Mononuclear cell (primary cell): ENCODE results near the gene NAT16. TPM values are rescaled to one million over a fixed set of nuclear protein-coding genes. Genes with fewer than 3 reads are reported as not detected.
"Not testable (repeated sequence)": the region's sequence is repeated elsewhere in the genome, so short reads cannot be mapped to it uniquely, and the experiment has no call there.

Source experiments
- H3K27me3 ChIP-seq: 2 replicates; pipeline ENCODE4 v1.6.0; 2011; ENCODE audit warnings: low read length, control low read depth; ENCODE audit not compliant: insufficient read depth
- H3K4me1 ChIP-seq: 2 replicates; pipeline ENCODE4 v1.5.1; 2011; ENCODE audit warnings: mild to moderate bottlenecking, low read length, control low read depth; ENCODE audit not compliant: insufficient read depth
- H3K4me3 ChIP-seq: 2 replicates; pipeline ENCODE4 v1.5.1; 2011; ENCODE audit warnings: mild to moderate bottlenecking, low read length, moderate library complexity
- H3K9me3 ChIP-seq: 2 replicates; pipeline ENCODE4 v1.5.1; 2011; ENCODE audit warnings: low read depth, mild to moderate bottlenecking, control low read depth, low read length
- total RNA-seq: library from RNA; depleted of rRNA; stranded (reverse); fragments of >200 nt; gene quantifications from one replicate; pipeline ENCODE4 v1.2.3, GENCODE V29; 2012

The NAT16 gene
- total RNA-seq, 1 donor = not detected

DNA sequence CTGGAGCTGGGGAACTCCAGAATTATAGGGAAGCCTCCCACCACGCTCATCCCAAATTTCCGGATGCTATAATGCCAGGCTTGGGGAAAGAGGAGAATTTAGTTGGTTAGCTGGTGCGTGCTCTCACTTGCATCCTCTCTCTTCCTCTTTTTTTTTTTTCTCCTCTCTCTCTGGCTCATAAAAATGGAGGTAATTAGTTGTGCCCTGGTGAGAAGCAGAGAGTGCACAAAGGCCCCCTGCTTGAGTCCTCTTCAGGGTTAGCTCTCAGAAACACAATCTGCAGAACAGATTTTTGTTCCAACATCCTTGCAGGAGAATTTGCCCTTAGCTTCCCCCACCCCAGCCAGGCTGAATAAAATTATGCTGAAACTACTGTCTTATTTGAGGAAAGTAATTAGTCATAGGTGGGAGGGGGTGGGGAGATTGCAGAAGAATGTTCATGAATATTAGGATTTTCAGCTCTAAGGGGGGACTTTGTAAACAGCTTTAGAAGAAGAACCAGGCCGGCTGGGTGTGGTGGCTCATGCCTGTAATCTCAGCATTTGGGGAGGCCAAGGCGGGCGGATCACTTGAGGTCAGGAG, 45.6 kb downstream of the NAT16 start:
- Histone ChIP-seq H3K27me3 (no peaks in the 10 kb centered on the region), H3K9me3 (no peaks in the 10 kb centered on the region), H3K4me3 (no peak overlapping the region), H3K4me1 (peaks cover 27% of the 10 kb centered on the region)

DNA sequence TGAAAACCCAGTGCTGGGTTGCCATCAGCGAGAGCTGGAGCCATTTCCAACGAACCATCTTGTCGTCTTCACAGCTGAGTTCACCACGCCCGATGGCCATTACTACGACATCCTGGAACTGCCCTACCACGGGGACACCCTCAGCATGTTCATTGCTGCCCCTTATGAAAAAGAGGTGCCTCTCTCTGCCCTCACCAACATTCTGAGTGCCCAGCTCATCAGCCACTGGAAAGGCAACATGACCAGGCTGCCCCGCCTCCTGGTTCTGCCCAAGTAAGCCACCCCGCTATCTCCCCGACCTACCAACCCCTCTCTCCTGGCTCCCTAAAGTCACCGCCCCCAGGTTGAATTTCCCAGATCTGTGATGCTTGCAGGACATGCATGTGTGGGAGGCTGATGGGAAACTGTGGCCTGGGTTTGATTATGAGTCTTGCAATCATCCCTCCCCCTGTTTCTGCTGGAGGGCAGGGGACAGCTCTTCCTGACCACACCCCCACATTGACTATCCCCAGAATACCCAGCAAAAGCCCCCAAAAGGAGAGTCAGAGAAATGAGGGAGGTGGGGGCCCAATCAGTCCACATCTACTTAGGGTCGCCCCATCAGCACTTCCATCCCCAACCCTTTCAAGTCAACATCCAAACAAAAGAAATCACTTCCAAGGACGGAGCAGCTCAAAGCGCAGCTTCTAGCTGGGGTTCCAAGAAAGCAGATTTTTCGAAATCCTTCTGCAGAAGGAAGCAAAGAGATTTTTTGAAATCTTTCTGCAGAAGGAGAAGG, 46.3 kb downstream of the NAT16 start:
- Histone ChIP-seq H3K4me3 (no peak overlapping the region), H3K4me1 (peaks cover 24% of the 10 kb centered on the region), H3K27me3 (no peaks in the 10 kb centered on the region), H3K9me3 (no peaks in the 10 kb centered on the region)

DNA sequence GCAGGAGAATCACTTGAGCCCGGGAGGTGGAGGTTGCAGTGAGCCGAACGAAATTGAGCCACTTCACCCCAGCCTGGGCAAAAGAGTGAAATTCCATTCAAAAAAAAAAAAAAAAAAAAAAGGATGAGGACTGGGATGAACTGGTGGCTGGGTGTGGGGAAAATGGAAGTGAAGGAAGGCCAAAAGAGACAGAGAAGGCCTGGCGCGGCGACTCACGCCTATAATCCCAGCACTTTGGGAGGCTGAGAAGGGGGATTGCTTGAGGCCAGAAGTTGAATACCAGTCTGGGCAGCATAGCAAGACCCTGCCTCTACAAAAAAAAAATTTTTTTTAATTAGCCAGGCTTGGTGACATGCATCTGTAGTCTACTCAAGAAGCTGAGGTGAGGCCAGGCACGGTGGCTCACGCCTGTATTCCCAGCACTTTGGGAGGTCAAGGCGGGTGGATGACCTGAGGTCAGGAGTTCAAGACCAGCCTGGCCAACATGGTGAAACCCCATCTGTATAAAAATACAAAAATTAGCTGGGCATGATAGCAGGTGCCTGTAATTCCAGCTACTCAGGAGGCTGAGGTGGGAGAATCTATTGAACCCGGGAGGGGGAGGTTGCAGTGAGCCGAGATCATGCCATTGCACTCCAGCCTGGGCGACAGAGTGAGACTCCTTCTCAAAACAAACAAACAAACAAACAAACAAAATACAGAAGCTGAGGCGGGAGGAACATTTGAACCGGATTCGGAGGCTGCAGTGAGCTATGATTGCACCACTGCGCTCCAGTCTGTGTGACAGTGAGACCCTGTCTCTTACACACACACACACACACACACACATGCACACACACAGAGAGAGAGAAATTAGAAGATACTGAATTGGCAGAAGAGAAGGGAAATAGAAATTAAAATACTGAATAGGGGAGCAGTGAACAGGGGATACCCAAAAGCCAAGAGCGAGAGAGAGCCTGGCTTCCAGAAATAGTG, 47.2 kb downstream of the NAT16 start:
- H3K4me3 ChIP-seq, H3K9me3 ChIP-seq, H3K27me3 ChIP-seq: not testable (repeated sequence)
- peaks cover 15% of the 10 kb centered on the region for H3K4me1 ChIP-seq

DNA sequence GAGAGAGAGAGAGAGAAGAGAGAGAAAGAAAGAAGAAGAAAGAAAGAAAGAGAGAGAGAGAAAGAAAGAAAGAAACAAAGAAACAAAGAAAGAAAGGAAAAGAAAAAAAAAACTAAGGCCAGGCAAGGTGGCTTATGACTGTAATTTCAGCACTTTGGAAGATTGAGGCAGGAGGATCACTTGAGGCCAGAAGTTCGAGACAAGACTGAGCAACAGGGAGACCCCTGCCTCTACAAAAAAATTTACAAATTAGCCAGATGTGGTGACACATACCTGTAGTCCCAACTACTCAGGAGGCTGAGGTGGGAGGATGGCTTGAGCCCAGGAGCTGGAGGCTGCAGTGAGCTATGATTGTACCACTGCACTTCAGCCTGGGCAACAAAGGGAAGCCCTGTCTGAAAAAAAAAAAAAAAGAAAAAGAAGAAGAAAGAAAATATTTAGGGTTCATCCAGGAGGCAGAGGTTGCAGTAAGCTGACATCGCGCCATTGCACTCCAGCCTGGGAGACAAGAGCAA, 50.4 kb downstream of the NAT16 start:
- peaks cover 6% of the 10 kb centered on the region for H3K27me3 ChIP-seq
- no peaks in the 10 kb centered on the region for H3K9me3 ChIP-seq
- no peak overlapping the region for H3K4me3 ChIP-seq
- H3K4me1 ChIP-seq = peaks cover 39% of the 10 kb centered on the region

DNA sequence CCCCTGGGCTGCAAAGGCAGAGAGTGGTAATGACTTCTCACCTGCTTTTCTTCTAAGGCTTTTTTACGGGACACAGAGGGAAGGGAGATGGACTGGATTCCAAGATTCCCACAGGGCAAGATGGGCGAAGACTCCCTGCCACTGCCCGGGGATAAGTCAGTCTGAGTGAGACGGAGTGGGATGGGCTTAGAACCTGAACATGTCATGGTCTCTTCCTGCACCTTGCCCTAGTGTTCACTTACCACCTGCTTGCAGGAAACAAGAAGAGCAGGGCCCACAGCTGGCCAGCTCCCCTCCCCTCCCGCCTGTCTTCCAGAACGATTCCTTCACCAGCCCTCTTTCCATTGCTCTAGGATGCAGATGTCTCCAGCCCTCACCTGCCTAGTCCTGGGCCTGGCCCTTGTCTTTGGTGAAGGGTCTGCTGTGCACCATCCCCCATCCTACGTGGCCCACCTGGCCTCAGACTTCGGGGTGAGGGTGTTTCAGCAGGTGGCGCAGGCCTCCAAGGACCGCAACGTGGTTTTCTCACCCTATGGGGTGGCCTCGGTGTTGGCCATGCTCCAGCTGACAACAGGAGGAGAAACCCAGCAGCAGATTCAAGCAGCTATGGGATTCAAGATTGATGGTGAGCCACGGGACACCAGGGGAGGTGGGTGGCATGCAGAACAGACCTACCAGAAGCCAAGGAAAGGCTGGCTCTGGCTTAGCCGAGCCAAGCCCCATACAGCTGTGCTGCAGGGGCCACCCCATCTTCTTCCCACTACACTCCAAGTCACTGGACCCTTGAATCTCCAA, 51.9 kb downstream of the NAT16 start:
- Histone ChIP-seq H3K27me3 (peaks cover 6% of the 10 kb centered on the region), H3K4me3 (no peak overlapping the region), H3K4me1 (peaks cover 37% of the 10 kb centered on the region), H3K9me3 (no peaks in the 10 kb centered on the region)

DNA sequence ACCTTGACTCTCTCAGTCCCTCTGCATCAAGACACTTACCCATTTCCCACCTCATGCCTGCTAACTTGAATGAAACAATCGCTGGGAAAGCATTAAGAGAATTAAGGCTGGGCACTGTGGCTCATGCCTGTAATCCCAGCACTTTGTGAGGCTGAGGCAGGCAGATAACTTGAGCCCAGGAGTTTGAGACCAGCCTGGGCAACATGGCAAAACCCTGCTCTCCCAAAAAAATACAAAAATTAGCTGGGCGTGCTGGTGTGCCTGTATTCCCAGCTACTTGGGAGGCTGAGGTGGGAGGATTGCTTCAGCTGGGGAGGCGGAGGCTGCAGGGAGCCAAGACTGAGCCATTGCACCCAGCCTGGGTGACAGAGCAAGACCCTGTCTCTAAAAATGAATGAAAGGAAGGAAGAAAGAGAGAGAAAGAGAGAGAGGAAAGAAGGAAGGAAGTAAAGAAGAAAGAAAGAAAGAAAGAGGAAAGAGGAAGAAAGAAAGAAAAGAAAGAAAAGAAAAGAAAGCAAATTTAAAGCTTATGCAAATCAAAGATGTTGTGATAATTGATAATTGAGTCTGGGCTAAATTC, 52.5 kb downstream of the NAT16 start:
- Histone ChIP-seq H3K9me3 (no peaks in the 10 kb centered on the region), H3K4me1 (peaks cover 39% of the 10 kb centered on the region), H3K4me3 (no peak overlapping the region), H3K27me3 (peaks cover 6% of the 10 kb centered on the region)

DNA sequence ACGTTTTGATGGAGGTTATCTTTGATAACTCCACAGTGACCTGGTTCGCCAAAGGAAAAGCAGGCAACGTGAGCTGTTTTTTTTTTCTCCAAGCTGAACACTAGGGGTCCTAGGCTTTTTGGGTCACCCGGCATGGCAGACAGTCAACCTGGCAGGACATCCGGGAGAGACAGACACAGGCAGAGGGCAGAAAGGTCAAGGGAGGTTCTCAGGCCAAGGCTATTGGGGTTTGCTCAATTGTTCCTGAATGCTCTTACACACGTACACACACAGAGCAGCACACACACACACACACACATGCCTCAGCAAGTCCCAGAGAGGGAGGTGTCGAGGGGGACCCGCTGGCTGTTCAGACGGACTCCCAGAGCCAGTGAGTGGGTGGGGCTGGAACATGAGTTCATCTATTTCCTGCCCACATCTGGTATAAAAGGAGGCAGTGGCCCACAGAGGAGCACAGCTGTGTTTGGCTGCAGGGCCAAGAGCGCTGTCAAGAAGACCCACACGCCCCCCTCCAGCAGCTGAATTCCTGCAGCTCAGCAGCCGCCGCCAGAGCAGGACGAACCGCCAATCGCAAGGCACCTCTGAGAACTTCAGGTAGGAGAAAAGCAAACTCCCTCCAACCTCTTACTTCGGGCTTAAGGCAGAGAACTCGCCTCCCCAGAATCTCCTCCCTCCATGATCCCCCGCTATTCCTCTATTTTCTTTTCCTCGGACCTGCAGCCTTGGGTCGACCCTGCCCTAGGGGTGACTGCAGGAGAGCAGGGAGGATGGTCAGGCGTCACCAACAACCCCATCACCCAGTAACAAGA, 53.2 kb downstream of the NAT16 start, which contains the start of gene SERPINE1:
TSS of gene SERPINE1 (plus strand) at position 454 of the 809 bp plus-strand sequence. CDS start 1,290 bp downstream, outside the sequence.
- peaks cover 44% of the 10 kb centered on the region for H3K4me1 ChIP-seq
- peaks cover 6% of the 10 kb centered on the region for H3K27me3 ChIP-seq
- H3K9me3 ChIP-seq = no peaks in the 10 kb centered on the region
- no peak within 1 kb of the TSS for H3K4me3 ChIP-seq

DNA sequence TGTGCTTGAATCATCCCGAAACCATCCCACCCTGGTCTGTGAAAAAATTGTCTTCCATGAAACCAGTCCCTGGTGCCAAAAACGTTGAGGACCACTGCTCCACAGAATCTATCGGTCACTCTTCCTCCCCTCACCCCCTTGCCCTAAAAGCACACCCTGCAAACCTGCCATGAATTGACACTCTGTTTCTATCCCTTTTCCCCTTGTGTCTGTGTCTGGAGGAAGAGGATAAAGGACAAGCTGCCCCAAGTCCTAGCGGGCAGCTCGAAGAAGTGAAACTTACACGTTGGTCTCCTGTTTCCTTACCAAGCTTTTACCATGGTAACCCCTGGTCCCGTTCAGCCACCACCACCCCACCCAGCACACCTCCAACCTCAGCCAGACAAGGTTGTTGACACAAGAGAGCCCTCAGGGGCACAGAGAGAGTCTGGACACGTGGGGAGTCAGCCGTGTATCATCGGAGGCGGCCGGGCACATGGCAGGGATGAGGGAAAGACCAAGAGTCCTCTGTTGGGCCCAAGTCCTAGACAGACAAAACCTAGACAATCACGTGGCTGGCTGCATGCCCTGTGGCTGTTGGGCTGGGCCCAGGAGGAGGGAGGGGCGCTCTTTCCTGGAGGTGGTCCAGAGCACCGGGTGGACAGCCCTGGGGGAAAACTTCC, 54.0 kb downstream of the NAT16 start:
- Histone ChIP-seq H3K4me3 (no peak overlapping the region), H3K4me1 (peaks cover 46% of the 10 kb centered on the region), H3K27me3 (peaks cover 6% of the 10 kb centered on the region), H3K9me3 (no peaks in the 10 kb centered on the region)

DNA sequence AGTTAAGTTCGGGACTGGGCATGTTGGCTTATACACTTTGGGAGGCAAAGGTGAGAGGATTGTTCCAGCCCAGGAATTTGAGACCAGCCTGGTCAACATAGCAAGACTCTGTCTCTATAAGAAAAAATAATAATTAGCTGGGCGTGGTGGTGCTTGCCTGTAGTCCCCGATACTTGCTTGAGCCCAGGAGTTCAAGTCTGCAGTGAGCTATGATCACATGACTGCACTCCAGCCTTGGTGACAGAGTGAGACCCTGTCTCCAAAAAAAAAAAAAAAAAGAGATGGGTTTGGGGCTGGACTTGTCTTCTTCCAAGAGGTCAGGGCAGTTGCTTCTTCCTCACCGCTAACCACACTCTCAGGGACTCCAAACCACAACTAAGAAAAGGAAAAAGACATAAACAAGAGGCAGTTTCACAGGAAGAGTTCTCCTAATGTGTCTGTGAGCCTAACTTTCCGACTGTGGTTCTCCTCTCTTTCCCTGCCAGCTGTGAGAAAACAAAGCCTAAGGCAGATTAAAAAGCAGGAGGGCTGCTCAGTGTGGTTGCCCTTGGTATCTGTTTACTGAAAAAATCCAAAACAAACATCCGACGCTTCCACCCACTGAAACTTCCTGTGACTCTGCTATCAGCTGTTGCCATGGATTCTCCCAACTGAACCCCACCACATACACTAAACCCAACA, 55.6 kb downstream of the NAT16 start:
- H3K4me3 ChIP-seq = no peak overlapping the region
- peaks cover 6% of the 10 kb centered on the region for H3K27me3 ChIP-seq
- no peaks in the 10 kb centered on the region for H3K9me3 ChIP-seq
- peaks cover 46% of the 10 kb centered on the region for H3K4me1 ChIP-seq

DNA sequence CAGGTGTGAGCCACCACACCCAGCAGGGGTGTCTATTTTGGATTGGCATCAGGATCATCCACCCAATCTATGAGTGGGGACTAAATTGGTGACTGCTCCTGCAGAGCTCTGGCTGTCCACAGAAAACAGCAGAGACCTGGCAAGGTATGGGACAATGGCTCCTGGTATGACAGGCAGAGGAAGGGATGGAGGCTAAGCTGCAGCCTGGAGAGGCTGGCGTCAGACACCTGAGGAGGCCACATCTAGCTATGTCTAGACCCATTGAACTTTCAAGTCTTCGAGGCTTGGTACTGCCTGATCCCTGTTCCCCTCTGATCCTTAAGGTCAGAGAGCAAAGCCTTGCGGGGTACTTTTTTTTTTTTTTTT, 56.4 kb downstream of the NAT16 start:
- Histone ChIP-seq H3K9me3 (no peaks in the 10 kb centered on the region), H3K4me1 (peaks cover 46% of the 10 kb centered on the region), H3K27me3 (peaks cover 6% of the 10 kb centered on the region), H3K4me3 (no peak overlapping the region)

DNA sequence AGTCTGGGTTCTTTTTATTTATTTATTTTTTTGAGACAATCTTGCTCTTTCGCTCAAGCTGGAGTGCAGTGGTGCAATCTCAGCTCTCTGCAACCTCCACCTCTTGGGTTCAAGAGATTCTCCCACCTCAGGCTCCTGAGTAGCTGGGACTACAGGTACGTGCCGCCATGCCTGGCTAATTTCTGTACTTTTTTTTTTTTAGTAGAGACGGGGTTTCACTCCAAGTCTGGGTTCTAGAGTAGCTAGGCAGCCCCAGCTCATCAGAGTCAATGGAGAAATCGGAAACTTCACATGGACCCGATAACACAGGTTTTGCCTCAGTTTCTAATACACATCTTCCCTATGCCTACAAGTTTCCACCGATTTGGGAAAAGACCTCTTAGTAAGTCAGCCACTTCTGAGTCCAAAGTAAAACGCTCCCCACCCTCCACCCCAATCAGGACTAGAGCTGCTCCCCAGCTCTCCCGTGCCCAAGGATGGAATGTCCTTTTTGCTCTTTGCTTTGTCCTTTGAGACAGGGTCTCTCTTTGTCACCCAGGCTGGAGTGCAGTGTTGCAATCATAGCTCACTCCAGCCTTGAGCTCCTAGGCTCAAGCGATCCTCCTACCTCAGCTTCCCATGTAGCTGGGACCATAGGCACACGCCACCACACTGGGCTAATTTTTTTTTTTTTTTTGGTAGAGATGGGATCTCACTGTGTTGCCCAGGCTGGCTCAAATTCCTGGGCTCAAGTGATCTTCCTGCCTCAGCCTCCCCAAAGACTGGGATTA, 57.0 kb downstream of the NAT16 start:
- Histone ChIP-seq H3K9me3 (no peaks in the 10 kb centered on the region), H3K4me3 (no peak overlapping the region), H3K27me3 (peaks cover 6% of the 10 kb centered on the region), H3K4me1 (peaks cover 46% of the 10 kb centered on the region)
